ENCODE results near the gene INPP5D. TPM values are rescaled to one million over a fixed set of nuclear protein-coding genes. Genes with fewer than 3 reads are reported as not detected.
A peak's percentile ranks its signal among the peaks of the same experiment; 100 is the strongest.

INPP5D gene
- total RNA-seq, 1 donor from 2014 or later: 18.3 TPM

GRCh38 chr2:233244818-233245217 is 184.7 kb downstream of the INPP5D start:
- no peaks in the 10 kb centered on the region for H3K4me1 Mint-ChIP-seq (ENCODE audit: unreplicated experiment)
- no peaks in the 10 kb centered on the region for H3K9me3 Mint-ChIP-seq
- no peaks in the 10 kb centered on the region for H3K36me3 Mint-ChIP-seq
- TF ChIP-seq CTCF (conservative IDR thresholded peaks at IDR 0.05): no peak
- H3K27ac Mint-ChIP-seq: peak overlapping the region; percentile 78
- peaks cover 11% of the 10 kb centered on the region for H3K27me3 Mint-ChIP-seq
- no peak for DNase-seq (ENCODE audit: extremely low spot score, unreplicated experiment)
- no peak overlapping the region for H3K4me3 Mint-ChIP-seq

GRCh38 chr2:233245406-233245805 is 185.3 kb downstream of the INPP5D start:
- no peak overlapping the region for H3K4me3 Mint-ChIP-seq
- H3K36me3 Mint-ChIP-seq: no peaks in the 10 kb centered on the region
- no peaks in the 10 kb centered on the region for H3K9me3 Mint-ChIP-seq
- TF ChIP-seq CTCF (conservative IDR thresholded peaks at IDR 0.05): no peak
- peak overlapping the region; percentile 78 for H3K27ac Mint-ChIP-seq
- peaks cover 11% of the 10 kb centered on the region for H3K27me3 Mint-ChIP-seq
- no peak for DNase-seq (ENCODE audit: extremely low spot score, unreplicated experiment)
- H3K4me1 Mint-ChIP-seq (ENCODE audit: unreplicated experiment): no peaks in the 10 kb centered on the region

- Mint-ChIP-seq H3K4me1 (ENCODE audit: unreplicated experiment) (no peaks in the 10 kb centered on the region), H3K27me3 (peaks cover 11% of the 10 kb centered on the region), H3K36me3 (no peaks in the 10 kb centered on the region), H3K27ac (peak overlapping the region; percentile 96), H3K9me3 (no peaks in the 10 kb centered on the region), H3K4me3 (no peak overlapping the region)
- TF ChIP-seq CTCF (conservative IDR thresholded peaks at IDR 0.05): no peak
- no peak for DNase-seq (ENCODE audit: extremely low spot score, unreplicated experiment)
Observed at GRCh38 chr2:233247116-233247515, 187.0 kb downstream of the INPP5D start.

GRCh38 chr2:233247744-233248143 is 187.6 kb downstream of the INPP5D start:
- H3K4me3 Mint-ChIP-seq: peak overlapping the region; percentile 65
- peaks cover 11% of the 10 kb centered on the region for H3K27me3 Mint-ChIP-seq
- H3K27ac Mint-ChIP-seq: peak overlapping the region; percentile 96
- TF ChIP-seq CTCF (conservative IDR thresholded peaks at IDR 0.05): no peak
- no peak for DNase-seq (ENCODE audit: extremely low spot score, unreplicated experiment)
- H3K36me3 Mint-ChIP-seq: no peaks in the 10 kb centered on the region
- H3K4me1 Mint-ChIP-seq (ENCODE audit: unreplicated experiment): peaks cover 2% of the 10 kb centered on the region
- H3K9me3 Mint-ChIP-seq: no peaks in the 10 kb centered on the region

GRCh38 chr2:233248999-233249398 is 188.9 kb downstream of the INPP5D start:
- no peak for TF ChIP-seq CTCF (conservative IDR thresholded peaks at IDR 0.05)
- Mint-ChIP-seq H3K4me1 (ENCODE audit: unreplicated experiment) (peaks cover 12% of the 10 kb centered on the region), H3K4me3 (no peak overlapping the region), H3K36me3 (no peaks in the 10 kb centered on the region), H3K9me3 (no peaks in the 10 kb centered on the region), H3K27me3 (peaks cover 6% of the 10 kb centered on the region), H3K27ac (peak overlapping the region; percentile 45)
- no peak for DNase-seq (ENCODE audit: extremely low spot score, unreplicated experiment)

GRCh38 chr2:233250568-233250967 is 190.4 kb downstream of the INPP5D start:
- DNase-seq (ENCODE audit: extremely low spot score, unreplicated experiment): no peak
- peak overlapping the region; percentile 91 for H3K27ac Mint-ChIP-seq
- H3K4me3 Mint-ChIP-seq: peak overlapping the region; percentile 64
- TF ChIP-seq CTCF (conservative IDR thresholded peaks at IDR 0.05): no peak
- H3K9me3 Mint-ChIP-seq: no peaks in the 10 kb centered on the region
- H3K36me3 Mint-ChIP-seq: no peaks in the 10 kb centered on the region
- peaks cover 13% of the 10 kb centered on the region for H3K4me1 Mint-ChIP-seq (ENCODE audit: unreplicated experiment)
- H3K27me3 Mint-ChIP-seq: peaks cover 4% of the 10 kb centered on the region
